Stimulated activated naive CD8-positive, alpha-beta T cell treated with anti-CD3 and anti-CD28 coated beads, Interleukin-15, amount 100 ng/mL, for 72 hours (primary cell): Measurements from ENCODE around the gene CALM3.

Experiments used
- ATAC-seq: fragments of 150-1000 bp; cut with Tn5 transposase; 2 replicates; pipeline ENCODE4 v1.10.0; 2021; ENCODE audit warnings: mild to moderate bottlenecking, moderate library complexity
- DNase-seq, 2 donors: peaks; one replicate each; pipeline ENCODE4 v3.0.0; 2021 to 2022
- H3K27ac Mint-ChIP-seq, 2 donors: one replicate each; pipeline ENCODE4 v1.8.0; 2022; ENCODE audit warnings: mild to moderate bottlenecking in 2 of 2, mixed read lengths in 2 of 2, moderate library complexity in 2 of 2
- H3K27me3 Mint-ChIP-seq: one replicate; pipeline ENCODE4 v1.8.0; 2022; ENCODE audit warnings: mixed read lengths
- H3K4me1 Mint-ChIP-seq: one replicate; pipeline ENCODE4 v1.8.0; 2022; ENCODE audit warnings: mild to moderate bottlenecking, mixed read lengths
- H3K4me3 Mint-ChIP-seq, 2 donors: one replicate each; pipeline ENCODE4 v1.8.0; 2022; ENCODE audit warnings: mild to moderate bottlenecking in 2 of 2, mixed read lengths in 2 of 2, moderate library complexity in 1 of 2
- H3K9me3 Mint-ChIP-seq, 2 donors: one replicate each; pipeline ENCODE4 v1.8.0; 2022; ENCODE audit warnings: mixed read lengths in 2 of 2

Gene CALM3

GRCh38 chr19:46606681-46607447, 5.7 kb downstream of the CALM3 start:
- Mint-ChIP-seq H3K4me3 (no peak overlapping the region), H3K9me3 (no peaks in the 10 kb centered on the region), H3K27me3 (no peaks in the 10 kb centered on the region), H3K27ac (peak overlapping the region in 1 of 2 donors; percentile 14), H3K4me1 (peaks cover 97% of the 10 kb centered on the region)
- no peak for ATAC-seq
- no peak for DNase-seq

GRCh38 chr19:46607448-46607841, 6.3 kb downstream of the CALM3 start:
- DNase-seq (no peak), ATAC-seq (no peak)
- Mint-ChIP-seq H3K4me1 (peaks cover 97% of the 10 kb centered on the region), H3K27ac (peak overlapping the region; percentile 14 to 22), H3K9me3 (no peaks in the 10 kb centered on the region), H3K4me3 (no peak overlapping the region), H3K27me3 (no peaks in the 10 kb centered on the region)

- no peaks in the 10 kb centered on the region for H3K27me3 Mint-ChIP-seq
Observed at GRCh38 chr19:46608178-46608577, 7.0 kb downstream of the CALM3 start.

DNA sequence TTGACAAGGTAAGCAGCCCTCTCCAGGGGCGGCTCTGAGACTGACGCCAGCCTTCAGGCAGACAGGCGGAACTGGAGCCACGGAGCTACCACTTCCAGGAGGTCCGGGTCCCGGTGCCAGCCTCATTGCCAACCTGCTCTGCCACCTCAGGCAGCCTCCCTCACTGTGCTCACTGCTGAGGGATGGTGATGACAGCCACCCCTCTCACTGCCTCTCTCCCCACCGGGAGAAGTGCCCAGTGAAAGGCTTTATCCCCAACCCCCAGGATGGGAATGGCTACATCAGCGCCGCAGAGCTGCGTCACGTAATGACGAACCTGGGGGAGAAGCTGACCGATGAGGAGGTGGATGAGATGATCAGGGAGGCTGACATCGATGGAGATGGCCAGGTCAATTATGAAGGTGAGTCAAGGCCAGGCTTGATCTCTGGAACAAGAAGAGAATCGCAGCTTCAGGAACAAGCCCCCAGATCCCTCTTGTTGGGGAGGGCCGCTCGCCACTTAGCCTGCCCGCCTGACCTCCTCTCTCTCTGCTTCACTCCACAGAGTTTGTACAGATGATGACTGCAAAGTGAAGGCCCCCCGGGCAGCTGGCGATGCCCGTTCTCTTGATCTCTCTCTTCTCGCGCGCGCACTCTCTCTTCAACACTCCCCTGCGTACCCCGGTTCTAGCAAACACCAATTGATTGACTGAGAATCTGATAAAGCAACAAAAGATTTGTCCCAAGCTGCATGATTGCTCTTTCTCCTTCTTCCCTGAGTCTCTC, 7.6 kb downstream of the CALM3 start:
- no peak for ATAC-seq
- H3K4me3 Mint-ChIP-seq, result no peak overlapping the region
- peaks cover 94% of the 10 kb centered on the region for H3K4me1 Mint-ChIP-seq
- H3K27ac Mint-ChIP-seq, result no peak overlapping the region
- no peaks in the 10 kb centered on the region for H3K9me3 Mint-ChIP-seq
- DNase-seq, result no peak
- no peaks in the 10 kb centered on the region for H3K27me3 Mint-ChIP-seq

More at GRCh38 chr19:46608178-46608577, 7.0 kb downstream of the CALM3 start:
- H3K4me1 Mint-ChIP-seq, result peaks cover 94% of the 10 kb centered on the region
- H3K9me3 Mint-ChIP-seq, result no peaks in the 10 kb centered on the region
- H3K4me3 Mint-ChIP-seq, result no peak overlapping the region
- ATAC-seq (no peak), DNase-seq (peak in 1 of 2 donors; percentile 10)
- no peak overlapping the region for H3K27ac Mint-ChIP-seq

- no peaks in the 10 kb centered on the region for H3K27me3 Mint-ChIP-seq
- no peak for DNase-seq
- peaks cover 94% of the 10 kb centered on the region for H3K4me1 Mint-ChIP-seq
- no peak overlapping the region for H3K4me3 Mint-ChIP-seq
- H3K9me3 Mint-ChIP-seq, result no peaks in the 10 kb centered on the region
- no peak for ATAC-seq
- H3K27ac Mint-ChIP-seq, result no peak overlapping the region
Observed at GRCh38 chr19:46609511-46610412, 8.6 kb downstream of the CALM3 start.

- no peak for DNase-seq
- no peak for ATAC-seq
- Mint-ChIP-seq H3K4me3 (no peak overlapping the region), H3K4me1 (peaks cover 91% of the 10 kb centered on the region), H3K27ac (peak overlapping the region in 1 of 2 donors; percentile 95), H3K27me3 (no peaks in the 10 kb centered on the region), H3K9me3 (no peaks in the 10 kb centered on the region)
Observed at GRCh38 chr19:46610413-46610775, 9.3 kb downstream of the CALM3 start.

- H3K27ac Mint-ChIP-seq, result peak overlapping the region; percentile 30 to 95
Observed at GRCh38 chr19:46610851-46611770, 10.0 kb downstream of the CALM3 start.

DNA sequence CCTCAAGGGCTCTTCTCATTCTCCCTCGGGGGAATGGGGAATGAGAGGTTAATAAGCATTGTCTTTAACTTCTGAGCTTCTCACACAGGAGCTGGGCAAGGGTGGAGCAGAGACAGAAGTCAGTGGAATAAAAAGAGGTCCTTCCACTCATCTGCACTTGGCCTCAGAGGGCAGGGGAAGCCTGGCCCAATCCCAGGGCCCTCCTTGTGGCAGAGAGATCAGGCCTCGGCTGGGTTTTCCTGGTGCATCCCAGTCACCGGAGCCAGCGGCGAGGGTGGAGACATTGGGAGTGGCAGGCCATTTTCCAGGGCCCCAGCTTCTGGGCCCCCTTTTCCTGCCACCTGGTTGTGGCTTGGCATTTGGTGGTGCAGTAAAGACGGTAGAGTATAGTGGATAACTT, 10.6 kb downstream of the CALM3 start:
- Mint-ChIP-seq H3K4me1 (peaks cover 91% of the 10 kb centered on the region), H3K4me3 (peak overlapping the region; percentile 39 to 69), H3K9me3 (no peaks in the 10 kb centered on the region), H3K27ac (peak overlapping the region; percentile 30 to 95), H3K27me3 (no peaks in the 10 kb centered on the region)
- ATAC-seq (peak; percentile 27), DNase-seq (no peak)

More at GRCh38 chr19:46610851-46611770, 10.0 kb downstream of the CALM3 start:
- DNase-seq, result peak in 1 of 2 donors; percentile 50
- H3K27me3 Mint-ChIP-seq, result no peaks in the 10 kb centered on the region
- H3K4me1 Mint-ChIP-seq, result peaks cover 91% of the 10 kb centered on the region
- H3K4me3 Mint-ChIP-seq, result peak overlapping the region; percentile 39 to 69
- ATAC-seq, result peak; percentile 51
- H3K9me3 Mint-ChIP-seq, result no peaks in the 10 kb centered on the region

- H3K9me3 Mint-ChIP-seq, result no peaks in the 10 kb centered on the region
- DNase-seq, result peak in 1 of 2 donors; percentile 10
- H3K4me3 Mint-ChIP-seq, result no peak overlapping the region
- H3K4me1 Mint-ChIP-seq, result peaks cover 84% of the 10 kb centered on the region
- peak overlapping the region in 1 of 2 donors; percentile 94 for H3K27ac Mint-ChIP-seq
- ATAC-seq, result no peak
- H3K27me3 Mint-ChIP-seq, result no peaks in the 10 kb centered on the region
Observed at GRCh38 chr19:46613525-46613924, 12.4 kb downstream of the CALM3 start.

DNA sequence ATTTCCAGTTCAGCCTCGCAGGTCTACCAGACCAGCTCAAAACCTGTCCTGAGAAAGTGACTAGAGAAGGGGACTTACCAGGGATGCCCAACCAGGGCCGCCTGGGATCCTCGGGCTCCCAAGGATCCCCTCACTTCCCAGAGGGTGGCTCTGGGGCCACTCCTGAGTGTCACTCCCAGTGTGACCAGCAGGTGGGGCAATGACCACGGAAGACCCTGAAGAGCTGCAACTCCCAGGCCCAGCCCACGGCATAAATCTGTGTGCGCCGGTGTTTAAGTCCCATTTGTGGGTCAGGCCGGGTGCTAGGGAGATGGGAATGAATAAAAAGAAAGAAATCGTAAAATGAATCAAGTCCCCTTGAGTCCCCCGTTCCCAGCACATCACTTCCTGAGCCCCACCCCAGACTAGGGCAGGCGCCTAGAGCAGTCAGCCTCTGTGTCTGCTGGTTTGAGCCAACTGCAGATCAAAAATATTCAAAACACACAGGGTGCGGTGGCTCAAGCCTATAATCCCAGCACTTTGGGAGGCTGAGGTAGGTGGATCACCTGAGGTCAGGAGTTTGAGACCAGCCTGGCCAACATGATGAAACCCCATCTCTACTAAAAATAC, 13.1 kb downstream of the CALM3 start:
- peak; percentile 78 to 81 for DNase-seq

DNA sequence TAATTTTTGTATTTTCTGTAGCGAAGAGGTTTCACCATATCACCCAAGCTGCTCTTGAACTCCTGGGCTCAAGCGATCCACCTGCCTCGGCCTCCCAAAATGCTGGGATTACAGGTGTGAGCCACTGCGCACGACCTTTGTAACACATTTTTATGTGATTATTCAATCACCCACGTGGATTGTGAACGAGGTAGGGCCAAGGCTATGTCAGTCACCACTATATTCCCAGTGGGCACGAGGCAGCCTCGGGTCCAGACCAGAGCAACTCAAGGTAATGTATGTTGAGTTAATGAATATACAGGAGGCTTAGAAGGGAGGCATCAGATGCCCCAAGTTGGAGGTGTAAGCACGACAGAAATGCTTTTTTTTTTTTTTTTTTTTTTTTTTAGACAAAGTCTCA, 14.8 kb downstream of the CALM3 start:
- Mint-ChIP-seq H3K4me3 (peak overlapping the region; percentile 83 to 84), H3K4me1 (peaks cover 88% of the 10 kb centered on the region), H3K9me3 (no peaks in the 10 kb centered on the region), H3K27me3 (no peaks in the 10 kb centered on the region), H3K27ac (no peak overlapping the region)
- ATAC-seq, result no peak
- DNase-seq, result no peak

More for the DNA sequence above, 13.1 kb downstream of the CALM3 start:
- Mint-ChIP-seq H3K27ac (peak overlapping the region in 1 of 2 donors; percentile 94), H3K4me1 (peaks cover 88% of the 10 kb centered on the region), H3K27me3 (no peaks in the 10 kb centered on the region), H3K4me3 (peak overlapping the region; percentile 46 to 80), H3K9me3 (no peaks in the 10 kb centered on the region)
- peak; percentile 37 for ATAC-seq

- peak overlapping the region; percentile 83 to 84 for H3K4me3 Mint-ChIP-seq
- ATAC-seq, result peak; percentile 50
- H3K4me1 Mint-ChIP-seq, result peaks cover 88% of the 10 kb centered on the region
- peak overlapping the region; percentile 90 to 92 for H3K27ac Mint-ChIP-seq
- no peaks in the 10 kb centered on the region for H3K9me3 Mint-ChIP-seq
- DNase-seq, result peak in 1 of 2 donors; percentile 75
- H3K27me3 Mint-ChIP-seq, result no peaks in the 10 kb centered on the region
Observed at GRCh38 chr19:46616631-46617322, 15.6 kb downstream of the CALM3 start.

DNA sequence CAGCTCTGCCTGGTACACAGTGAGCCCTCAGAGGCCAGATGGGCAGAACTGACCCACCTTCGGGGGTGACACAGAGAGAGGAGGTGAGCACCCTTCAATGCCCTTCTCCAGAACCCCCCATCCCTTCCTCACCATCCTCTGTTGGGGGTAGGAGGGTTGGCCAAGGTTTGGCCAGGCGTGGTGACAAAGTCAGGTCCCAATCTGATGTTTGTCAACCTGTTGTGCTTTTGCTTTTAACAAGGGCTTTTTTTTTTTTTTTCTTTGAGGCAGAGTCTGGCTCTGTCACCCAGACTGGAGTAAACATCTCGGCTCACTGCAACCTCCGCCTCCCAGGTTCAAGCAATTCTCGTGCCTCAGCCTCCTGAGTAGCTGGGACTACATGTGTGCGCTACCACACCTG, 16.5 kb downstream of the CALM3 start:
- H3K4me1 Mint-ChIP-seq, result peaks cover 88% of the 10 kb centered on the region
- no peaks in the 10 kb centered on the region for H3K9me3 Mint-ChIP-seq
- peak overlapping the region in 1 of 2 donors; percentile 25 for H3K27ac Mint-ChIP-seq
- peak in 1 of 2 donors; percentile 54 for DNase-seq
- H3K4me3 Mint-ChIP-seq, result peak overlapping the region; percentile 83 to 84
- ATAC-seq, result peak; percentile 3
- H3K27me3 Mint-ChIP-seq, result no peaks in the 10 kb centered on the region
